K562 (cell line): Measurements from ENCODE around the gene ACOT13. TPM values are rescaled to one million over a fixed set of nuclear protein-coding genes. Genes with fewer than 3 reads are reported as not detected.
A peak's percentile ranks its signal among the peaks of the same experiment; 100 is the strongest.

Experiments used
- ATAC-seq: fragments of 200-7000 bp; cut with Tn5 transposase; 3 replicates; pipeline ENCODE4 v1.9.1; 2020; ENCODE audit warnings: moderate library complexity
- BruUV-seq: library from RNA; stranded (reverse); fragments of 400-500 nt; replicated peaks from 2 replicates; lab custom pipeline; 2021; lab: Mats Ljungman, UMichigan
- CTCF ChIA-PET: fragments of 300-600 bp; formaldehyde crosslinking; extraction: SDS; loops from one replicate; lab custom pipeline; 2021; ENCODE audit warnings: low intra/inter-chr PET ratio; lab: Yijun Ruan, JAX
- POLR2A ChIA-PET: fragments of 300-600, 350-650 bp; sonication (Branson Sonifier 250); formaldehyde crosslinking; extraction: SDS; loops from one replicate; lab custom pipeline; 2021; ENCODE audit warnings: antibody characterized with exemption, inconsistent platforms; lab: Yijun Ruan, JAX
- DNase-seq, 4 experiments: peaks; one replicate each; pipeline versions ENCODE4 v3.0.0 to v3.0.0-alpha.2; 2011 to 2018; ENCODE audit warnings: low spot score in 3 of 4, mixed read lengths in 3 of 4; ENCODE audit errors: extremely low read depth in 1 of 4
- FAIRE-seq: peaks from 2 replicates; lab custom pipeline; 2011; peaks lifted over from hg19 to GRCh38; lab: Jason Lieb, UNC
- H2AFZ ChIP-seq: 2 replicates; pipeline ENCODE4 v1.6.0; 2011; ENCODE audit warnings: low read depth, low read length, control low read depth, inconsistent platforms
- H3K27ac ChIP-seq: fragments of 200-600 bp; 3 replicates; pipeline ENCODE4 v1.8.0; 2011; ENCODE audit warnings: low read depth, mild to moderate bottlenecking, control low read depth, inconsistent platforms, low read length, moderate library complexity, mixed read lengths; ENCODE audit errors: extremely low read depth
- H3K27me3 ChIP-seq, 2 experiments: fragments of 300-600 bp in 1 of 2; 2 replicates in 1 of 2; 3 replicates in 1 of 2; pipeline versions ENCODE4 v1.6.0 to v1.8.0; 2011; ENCODE audit warnings: inconsistent platforms in 2 of 2, low read length in 2 of 2, mild to moderate bottlenecking in 1 of 2, mixed read lengths in 1 of 2, moderate library complexity in 1 of 2; ENCODE audit not compliant: control insufficient read depth in 2 of 2, insufficient read depth in 2 of 2
- H3K36me3 ChIP-seq: fragments of 300-600 bp; 3 replicates; pipeline ENCODE4 v1.8.0; 2011; ENCODE audit warnings: mild to moderate bottlenecking, low read length, inconsistent platforms; ENCODE audit not compliant: control insufficient read depth, insufficient read depth
- H3K4me1 ChIP-seq, 2 experiments: fragments of 200-600 bp in 1 of 2; replicated peaks in 1 of 2; 2 replicates in 1 of 2; 3 replicates in 1 of 2; pipeline versions ENCODE4 v1.5.1 to v1.8.0; 2011; ENCODE audit warnings: inconsistent platforms in 2 of 2, low read length in 2 of 2, mild to moderate bottlenecking in 1 of 2, mixed read lengths in 1 of 2, moderate library complexity in 1 of 2; ENCODE audit not compliant: control insufficient read depth in 2 of 2, insufficient read depth in 2 of 2
- H3K4me2 ChIP-seq: 2 replicates; pipeline ENCODE4 v1.6.1; 2011; ENCODE audit warnings: low read length, control low read depth, inconsistent platforms, mixed read lengths; ENCODE audit not compliant: insufficient read depth
- H3K4me3 ChIP-seq: fragments of 200-600 bp; sonication (generic), shearing (Covaris generic); 2 replicates; pipeline ENCODE4 v1.5.1; 2016; ENCODE audit warnings: control low read depth, inconsistent platforms
- H3K79me2 ChIP-seq: fragments of 200-600 bp; 3 replicates; pipeline ENCODE4 v1.8.0; 2011; ENCODE audit warnings: low read length, inconsistent platforms; ENCODE audit not compliant: control insufficient read depth, insufficient read depth
- H3K9ac ChIP-seq, 2 experiments: 2 replicates each; pipeline versions ENCODE4 v1.6.0 to v1.6.1; 2011; ENCODE audit warnings: low read depth in 2 of 2, low read length in 2 of 2, control low read depth in 1 of 2, inconsistent platforms in 1 of 2, mild to moderate bottlenecking in 1 of 2, mixed read lengths in 1 of 2; ENCODE audit not compliant: insufficient read depth in 1 of 2
- H3K9me1 ChIP-seq: one replicate; pipeline ENCODE4 v1.6.0; 2011; ENCODE audit warnings: inconsistent platforms, mild to moderate bottlenecking, low read length, moderate library complexity; ENCODE audit not compliant: control insufficient read depth, insufficient read depth
- H3K9me3 ChIP-seq: replicated peaks from 2 replicates; pipeline ENCODE4 v1.5.1; 2011; ENCODE audit warnings: low read depth, low read length, inconsistent platforms; ENCODE audit not compliant: control insufficient read depth, insufficient read depth
- H4K20me1 ChIP-seq: replicated peaks from 2 replicates; pipeline ENCODE4 v1.6.1; 2011; ENCODE audit warnings: low read length, inconsistent platforms, mixed read lengths; ENCODE audit not compliant: control insufficient read depth, insufficient read depth
- E2F1 ChIP-seq: sonication (generic); formaldehyde crosslinking; IDR thresholded peaks from 2 replicates; pipeline ENCODE4 v1.8.1; 2023; ENCODE audit warnings: mild to moderate bottlenecking, missing genetic modification reagents, moderate library complexity
- HMGN3 ChIP-seq: IDR thresholded peaks from 2 replicates; pipeline ENCODE4 v1.6.1; 2011; ENCODE audit warnings: borderline replicate concordance, low read depth, mild to moderate bottlenecking, mixed read lengths, low read length; ENCODE audit not compliant: insufficient read length; ENCODE audit errors: extremely low read depth
- KDM1A ChIP-seq, 2 experiments: fragments of 450-650 bp; IDR thresholded peaks; 2 replicates each; pipeline ENCODE4 v1.6.1; 2016; ENCODE audit warnings: mild to moderate bottlenecking in 2 of 2
- NFXL1 ChIP-seq: fragments of 450-650 bp; formaldehyde crosslinking; IDR thresholded peaks from 2 replicates; pipeline ENCODE4 v1.4.0; 2021; ENCODE audit warnings: mild to moderate bottlenecking
- TARDBP ChIP-seq: fragments of 450-650 bp; IDR thresholded peaks from 2 replicates; pipeline ENCODE4 v1.6.1; 2016
- ZNF586 ChIP-seq: fragments of 450-650 bp; formaldehyde crosslinking; conservative IDR thresholded peaks from 2 replicates; pipeline ENCODE4 v1.4.0; 2020; ENCODE audit warnings: mild to moderate bottlenecking, moderate library complexity
- WGBS: fragments of 100-300 bp; shearing (Covaris generic); methylation state at CpG from one replicate; pipeline ENCODE4 v1.1.6; 2016; ENCODE audit warnings: low coverage, mixed read lengths; ENCODE audit not compliant: insufficient coverage; ENCODE audit errors: missing lambda C conversion rate; 5-methylcytosine and 5-hydroxymethylcytosine counted together
- in situ Hi-C: fragments of 300-500 bp; cut with MboI; formaldehyde crosslinking; loops from 4 replicates; pipeline ENCODE4 v1.15.0; 2018; ENCODE audit warnings: inconsistent platforms, mixed read lengths
- intact Hi-C: fragments of 100-400 bp; cut with micrococcal nuclease; formaldehyde crosslinking; loops from 2 replicates; pipeline ENCODE4 v1.14.2; 2022
- polyA plus RNA-seq, 8 experiments: library from polyadenylated mRNA; depleted of rRNA in 4 of 8; stranded (reverse) in 5 of 8; unstranded in 3 of 8; fragments of >200 nt; fragmentation: Nextera tagmentation in 2 of 8; fragmentation: Illumina TruSeq in 1 of 8; extraction: Ambion mirVana in 2 of 8; extraction: Trizol in 1 of 8; gene quantifications; 2 replicates each; pipeline versions ENCODE4 v1.2.1 to v1.2.3, GENCODE V29; 2011 to 2014; ENCODE audit warnings: inconsistent platforms in 1 of 8, missing spikeins in 1 of 8
- total RNA-seq, 7 experiments: library from RNA; depleted of rRNA in 6 of 7; stranded (reverse); fragments of >200 nt in 6 of 7; fragmentation: Illumina TruSeq in 2 of 7; extraction: Trizol in 2 of 7; gene quantifications; 2 replicates each; pipeline versions ENCODE4 v1.2.1 to v1.2.3, GENCODE V29; 2011 to 2021; ENCODE audit warnings: low replicate concordance in 1 of 7
- TF ChIP-seq, protein P1 (sequence below): IDR thresholded peaks from 2 replicates; pipeline ENCODE4 v1.6.1; 2016; ENCODE audit warnings: missing genetic modification characterization, missing compliant biosample characterization
- TF ChIP-seq, protein P2 (sequence below), 2 experiments: fragments of 450-650 bp in 1 of 2; sonication (generic) in 1 of 2; formaldehyde crosslinking; conservative IDR thresholded peaks; 2 replicates each; pipeline versions ENCODE4 v1.4.0 to v1.8.1; 2020 to 2022; ENCODE audit warnings: mild to moderate bottlenecking in 1 of 2, missing genetic modification reagents in 1 of 2

The ACOT13 gene
- total and polyA plus RNA-seq, 9 of the 15 experiments (the other 6 are each of a cell fraction or from before 2014, with no cell fraction given): 14.1 to 129 (median 65.7) TPM

DNA sequence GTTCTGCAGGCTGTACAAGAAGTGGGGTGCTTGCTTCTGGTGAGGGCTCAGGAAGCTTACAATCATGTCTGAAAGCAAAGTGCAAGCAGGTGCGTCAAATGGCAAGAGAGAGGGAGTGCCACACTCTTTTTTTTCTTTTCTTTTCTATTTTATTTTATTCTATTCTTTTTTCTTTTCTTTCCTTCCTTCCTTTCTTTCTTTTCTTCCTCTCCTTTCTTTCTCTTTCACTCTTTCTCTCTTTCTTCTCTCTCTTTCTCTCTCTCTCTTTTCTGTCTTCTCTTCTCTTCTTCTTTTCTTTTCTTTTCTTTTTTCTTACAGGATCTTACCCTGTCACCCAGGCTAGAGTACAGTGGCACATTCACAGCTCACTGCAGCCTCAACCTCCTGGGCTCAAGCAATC, 19.5 kb downstream of the ACOT13 start:
- in situ Hi-C loops: no loop called here
- no peak overlapping the region for H3K27ac ChIP-seq
- H4K20me1 ChIP-seq: no peaks in the 10 kb centered on the region
- intact Hi-C loops: no loop called here
- no peaks in the 10 kb centered on the region for H3K27me3 ChIP-seq
- no peak overlapping the region for H2AFZ ChIP-seq
- H3K9me3 ChIP-seq: no peaks in the 10 kb centered on the region
- no peak for TF ChIP-seq TARDBP
- TF ChIP-seq, protein P1, sequence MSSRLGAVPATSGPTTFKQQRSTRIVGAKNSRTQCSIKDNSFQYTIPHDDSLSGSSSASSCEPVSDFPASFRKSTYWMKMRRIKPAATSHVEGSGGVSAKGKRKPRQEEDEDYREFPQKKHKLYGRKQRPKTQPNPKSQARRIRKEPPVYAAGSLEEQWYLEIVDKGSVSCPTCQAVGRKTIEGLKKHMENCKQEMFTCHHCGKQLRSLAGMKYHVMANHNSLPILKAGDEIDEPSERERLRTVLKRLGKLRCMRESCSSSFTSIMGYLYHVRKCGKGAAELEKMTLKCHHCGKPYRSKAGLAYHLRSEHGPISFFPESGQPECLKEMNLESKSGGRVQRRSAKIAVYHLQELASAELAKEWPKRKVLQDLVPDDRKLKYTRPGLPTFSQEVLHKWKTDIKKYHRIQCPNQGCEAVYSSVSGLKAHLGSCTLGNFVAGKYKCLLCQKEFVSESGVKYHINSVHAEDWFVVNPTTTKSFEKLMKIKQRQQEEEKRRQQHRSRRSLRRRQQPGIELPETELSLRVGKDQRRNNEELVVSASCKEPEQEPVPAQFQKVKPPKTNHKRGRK (tag): peak; percentile 88
- H3K36me3 ChIP-seq: peaks cover 3% of the 10 kb centered on the region; the same call in 1 of the 3 replicates
- POLR2A ChIA-PET: no interaction called here
- H3K4me1 ChIP-seq: peaks cover 4 to 7% of the 10 kb centered on the region in 2 experiments; a peak in 3 of 5 replicates
- no peak overlapping the region for H3K4me3 ChIP-seq
- no peaks in the 10 kb centered on the region for H3K9me1 ChIP-seq
- no TSS peak for BruUV-seq
- 80% methylated on average over 1 of the region's 1 CpG for WGBS
- DNase-seq (no peak), ATAC-seq (no peak), FAIRE-seq (no peak)
- no peak overlapping the region for H3K9ac ChIP-seq
- CTCF ChIA-PET: no interaction called here
- H3K79me2 ChIP-seq: peaks cover 3% of the 10 kb centered on the region; the same call in 1 of the 3 replicates
- no peak overlapping the region for H3K4me2 ChIP-seq

DNA sequence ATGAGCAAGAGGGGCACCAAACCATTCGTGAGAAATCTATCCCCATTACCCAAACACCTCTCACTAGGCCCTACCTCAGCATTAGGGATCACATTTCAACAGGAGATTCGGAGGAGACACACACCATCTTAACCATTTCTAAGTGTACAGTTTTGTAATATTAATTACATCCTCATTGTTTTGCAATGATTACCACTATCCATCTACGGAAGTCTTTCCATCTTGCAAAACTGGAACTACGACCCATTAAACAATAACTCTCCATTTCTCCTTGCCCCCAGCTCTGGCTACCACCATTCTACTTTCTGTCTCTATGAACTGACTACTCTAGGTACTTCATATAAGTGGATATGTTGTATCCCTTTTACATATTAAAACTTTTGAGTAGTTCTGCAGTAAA, 20.1 kb downstream of the ACOT13 start:
- H3K4me2 ChIP-seq: no peak overlapping the region
- peaks cover 3% of the 10 kb centered on the region; the same call in 1 of the 3 replicates for H3K36me3 ChIP-seq
- no peak overlapping the region for H3K9ac ChIP-seq
- no peaks in the 10 kb centered on the region for H4K20me1 ChIP-seq
- FAIRE-seq: no peak
- intact Hi-C loops (no loop called here), in situ Hi-C loops (no loop called here)
- peaks cover 4 to 7% of the 10 kb centered on the region in 2 experiments; a peak in 3 of 5 replicates for H3K4me1 ChIP-seq
- no peak overlapping the region for H2AFZ ChIP-seq
- H3K9me3 ChIP-seq: no peaks in the 10 kb centered on the region
- H3K9me1 ChIP-seq: no peaks in the 10 kb centered on the region
- ChIA-PET POLR2A (interaction anchor here (0.7 kb wide), 1 partner anchor 448 kb away, joined by 3 read pairs; no protein-coding TSS in a partner anchor), CTCF (no interaction called here)
- no TSS peak for BruUV-seq
- WGBS: 85% methylated on average over 4 of the region's 4 CpGs
- H3K27ac ChIP-seq: no peak overlapping the region
- no peak for DNase-seq
- no peak overlapping the region for H3K4me3 ChIP-seq
- ATAC-seq: no peak
- peaks cover 3% of the 10 kb centered on the region; the same call in 1 of the 3 replicates for H3K79me2 ChIP-seq
- H3K27me3 ChIP-seq: no peaks in the 10 kb centered on the region
- TF ChIP-seq ZNF586 (CRISPR knock-in tag) (no peak), HMGN3 (no peak), E2F1 (CRISPR knock-in tag) (no peak), NFXL1 (CRISPR knock-in tag) (no peak), KDM1A (IDR thresholded peaks at IDR 0.05) (no peak)
- TF ChIP-seq, protein P2, sequence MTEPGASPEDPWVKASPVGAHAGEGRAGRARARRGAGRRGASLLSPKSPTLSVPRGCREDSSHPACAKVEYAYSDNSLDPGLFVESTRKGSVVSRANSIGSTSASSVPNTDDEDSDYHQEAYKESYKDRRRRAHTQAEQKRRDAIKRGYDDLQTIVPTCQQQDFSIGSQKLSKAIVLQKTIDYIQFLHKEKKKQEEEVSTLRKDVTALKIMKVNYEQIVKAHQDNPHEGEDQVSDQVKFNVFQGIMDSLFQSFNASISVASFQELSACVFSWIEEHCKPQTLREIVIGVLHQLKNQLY (CRISPR knock-in tag; conservative IDR thresholded peaks at IDR 0.05): no peak
